ENCODE measurements around the gene NFIA. TPM values are rescaled to one million over a fixed set of nuclear protein-coding genes. Genes with fewer than 3 reads are reported as not detected.
"Not testable (repeated sequence)": the region's sequence is repeated elsewhere in the genome, so short reads cannot be mapped to it uniquely, and the experiment has no call there.

The NFIA gene
- total RNA-seq, 4 donors from 2014 or later, result 32.0 to 160 (median 32.9) TPM

GRCh38 chr1:61461406-61462384 lies 379.3 kb downstream of the NFIA start:
- no peak for TF ChIP-seq POLR2A (IDR thresholded peaks at IDR 0.05)
- TF ChIP-seq CTCF (IDR thresholded peaks at IDR 0.05), result no peak
- Histone ChIP-seq H3K27ac (no peak overlapping the region), H3K27me3 (no peaks in the 10 kb centered on the region)

GRCh38 chr1:61462628-61463027 lies 380.3 kb downstream of the NFIA start:
- DNase-seq, result no peak
- TF ChIP-seq CTCF (IDR thresholded peaks at IDR 0.05), result no peak
- no peak for TF ChIP-seq POLR2A (IDR thresholded peaks at IDR 0.05)
- no peaks in the 10 kb centered on the region for H3K4me1 ChIP-seq
- H3K27ac ChIP-seq, result no peak overlapping the region
- no peaks in the 10 kb centered on the region for H3K36me3 ChIP-seq
- no peak overlapping the region for H3K4me3 ChIP-seq
- no peaks in the 10 kb centered on the region for H3K9me3 ChIP-seq
- no peaks in the 10 kb centered on the region for H3K27me3 ChIP-seq

More at GRCh38 chr1:61461406-61462384, 379.3 kb downstream of the NFIA start:
- H3K4me1 ChIP-seq, result no peaks in the 10 kb centered on the region
- H3K9me3 ChIP-seq, result no peaks in the 10 kb centered on the region
- H3K4me3 ChIP-seq, result no peak overlapping the region
- DNase-seq, result no peak
- H3K36me3 ChIP-seq, result no peaks in the 10 kb centered on the region

GRCh38 chr1:61463220-61463619 lies 380.9 kb downstream of the NFIA start:
- TF ChIP-seq CTCF (IDR thresholded peaks at IDR 0.05), result no peak
- no peak for TF ChIP-seq POLR2A (IDR thresholded peaks at IDR 0.05)
- no peaks in the 10 kb centered on the region for H3K27me3 ChIP-seq
- DNase-seq, result no peak
- no peak overlapping the region for H3K27ac ChIP-seq
- H3K4me1 ChIP-seq, result no peaks in the 10 kb centered on the region
- no peak overlapping the region for H3K4me3 ChIP-seq
- H3K9me3 ChIP-seq, result no peaks in the 10 kb centered on the region
- H3K36me3 ChIP-seq, result no peaks in the 10 kb centered on the region

GRCh38 chr1:61467836-61468235 lies 385.5 kb downstream of the NFIA start:
- H3K9me3 ChIP-seq, H3K4me1 ChIP-seq, DNase-seq, H3K4me3 ChIP-seq, H3K27me3 ChIP-seq, H3K27ac ChIP-seq, H3K36me3 ChIP-seq: not testable (repeated sequence)

- TF ChIP-seq CTCF (IDR thresholded peaks at IDR 0.05), result no peak
- no peak for TF ChIP-seq POLR2A (IDR thresholded peaks at IDR 0.05)
- H3K36me3 ChIP-seq, result no peaks in the 10 kb centered on the region
- H3K9me3 ChIP-seq, result no peaks in the 10 kb centered on the region
- DNase-seq, result no peak
- no peak overlapping the region for H3K27ac ChIP-seq
- no peaks in the 10 kb centered on the region for H3K4me1 ChIP-seq
- H3K27me3 ChIP-seq, result no peaks in the 10 kb centered on the region
- no peak overlapping the region for H3K4me3 ChIP-seq
Observed at GRCh38 chr1:61469365-61469764, 387.0 kb downstream of the NFIA start.

- Histone ChIP-seq H3K9me3 (no peaks in the 10 kb centered on the region), H3K4me3 (no peak overlapping the region), H3K27ac (no peak overlapping the region), H3K27me3 (no peaks in the 10 kb centered on the region), H3K4me1 (no peaks in the 10 kb centered on the region), H3K36me3 (no peaks in the 10 kb centered on the region)
- no peak for DNase-seq
- TF ChIP-seq CTCF (IDR thresholded peaks at IDR 0.05) (no peak), POLR2A (IDR thresholded peaks at IDR 0.05) (no peak)
Observed at GRCh38 chr1:61472876-61473275, 390.5 kb downstream of the NFIA start.

Measured in Peyer's patch (tissue), 4 donors.